Tibial artery (tissue), 4 donors: ENCODE results near the gene ADGRD2.
A peak's percentile ranks its signal among the peaks of the same experiment; 100 is the strongest.

Experiments
- DNase-seq, 2 donors: peaks; one replicate each; pipeline ENCODE4 v3.0.0-alpha.2; 2019
- H3K27ac ChIP-seq, 2 donors: fragments of 200-600 bp; sonication (generic) in 1 of 2; 1 replicate in 1 of 2; 2 replicates in 1 of 2; pipeline ENCODE4 v1.5.1; 2018 to 2019; ENCODE audit warnings: mild to moderate bottlenecking in 1 of 2
- H3K27me3 ChIP-seq, 2 donors: fragments of 200-600 bp; sonication (generic) in 1 of 2; one replicate each; pipeline versions ENCODE4 v1.5.1 to v1.6.0; 2016 to 2019
- H3K36me3 ChIP-seq, 3 donors: fragments of 200-600 bp; sonication (generic) in 2 of 3; one replicate each; pipeline ENCODE4 v1.5.1; 2016 to 2019; ENCODE audit warnings: mild to moderate bottlenecking in 2 of 3
- H3K4me1 ChIP-seq, 4 donors: fragments of 200-600 bp; sonication (generic) in 2 of 4; 1 replicate in 3 of 4; 2 replicates in 1 of 4; pipeline ENCODE4 v1.5.1; 2016 to 2019
- H3K4me3 ChIP-seq, 2 donors: fragments of 200-600 bp; sonication (generic) in 1 of 2; 1 replicate in 1 of 2; 2 replicates in 1 of 2; pipeline ENCODE4 v1.5.1; 2018 to 2019; ENCODE audit warnings: mild to moderate bottlenecking in 2 of 2
- H3K9me3 ChIP-seq, 3 donors: fragments of 200-600 bp; sonication (generic) in 1 of 3; one replicate each; pipeline ENCODE4 v1.5.1; 2016 to 2019
- CTCF ChIP-seq, 2 experiments: fragments of 200-600 bp in 1 of 2; fragments of 450-650 bp in 1 of 2; IDR thresholded peaks; one replicate each; pipeline ENCODE4 v1.5.1; 2017 to 2019; ENCODE audit warnings: antibody characterized with exemption in 2 of 2, mild to moderate bottlenecking in 1 of 2, moderate library complexity in 1 of 2
- intact Hi-C: fragments of 100-400 bp; cut with DNase I; formaldehyde crosslinking; loops from one replicate; pipeline ENCODE4 v1.15.0; 2023; ENCODE audit warnings: low total_unique reads

Gene ADGRD2

DNA sequence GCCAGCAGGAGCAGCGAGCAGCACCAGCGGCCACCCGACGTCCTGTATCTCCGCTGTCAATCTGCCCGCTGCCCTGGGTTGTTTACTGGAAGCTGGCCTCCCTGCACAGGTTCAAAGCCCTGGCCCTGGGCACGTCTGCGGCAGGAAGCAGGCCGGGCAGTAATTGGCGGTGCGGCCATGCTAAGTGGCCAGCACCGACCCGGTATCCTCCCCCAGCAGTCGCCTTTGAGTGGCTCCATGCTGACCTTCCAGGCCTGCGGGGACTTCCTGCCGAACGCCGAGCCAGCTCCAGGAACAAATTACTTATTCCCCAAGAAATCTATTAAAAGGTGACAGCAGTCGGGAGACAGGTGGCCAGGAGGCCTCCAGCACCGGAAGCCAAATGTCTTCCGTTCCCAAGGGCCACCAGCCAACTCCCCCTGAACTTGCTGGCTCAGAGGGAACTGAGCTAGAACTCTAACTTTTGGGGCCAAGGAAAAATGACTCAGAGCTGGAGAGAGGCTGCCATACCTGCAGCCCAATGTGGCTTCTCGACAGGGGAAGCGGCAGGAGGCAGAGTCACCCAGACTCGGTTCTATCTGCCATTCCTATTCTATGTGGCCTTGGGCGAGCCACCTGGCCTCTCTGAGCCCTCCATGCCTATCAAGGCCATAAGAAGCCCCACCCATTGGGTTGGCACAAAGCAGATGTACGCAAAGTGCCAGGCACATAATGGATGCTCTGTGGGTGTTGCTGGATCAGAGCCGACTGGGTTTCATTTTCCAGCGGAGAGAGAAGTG lies 21.3 kb upstream of the ADGRD2 start:
- DNase-seq = no peak
- H3K27ac ChIP-seq = no peak overlapping the region
- H3K4me3 ChIP-seq = no peak overlapping the region
- peaks cover 0 to 18% of the 10 kb centered on the region in 2 donors for H3K27me3 ChIP-seq
- H3K9me3 ChIP-seq = no peaks in the 10 kb centered on the region
- peaks cover 0 to 4% (median 0%) of the 10 kb centered on the region in 4 donors for H3K4me1 ChIP-seq
- intact Hi-C loops = no loop called here
- H3K36me3 ChIP-seq = no peaks in the 10 kb centered on the region
- TF ChIP-seq CTCF (IDR thresholded peaks at IDR 0.05) = no peak

- no peak for DNase-seq
- no peak overlapping the region for H3K27ac ChIP-seq
- H3K36me3 ChIP-seq = no peaks in the 10 kb centered on the region
- intact Hi-C loops = no loop called here
- H3K4me3 ChIP-seq = no peak overlapping the region
- TF ChIP-seq CTCF (IDR thresholded peaks at IDR 0.05) = no peak
- H3K4me1 ChIP-seq = peaks cover 0 to 4% (median 0%) of the 10 kb centered on the region in 4 donors
- H3K9me3 ChIP-seq = no peaks in the 10 kb centered on the region
- H3K27me3 ChIP-seq = peaks cover 0 to 18% of the 10 kb centered on the region in 2 donors
These were observed 20.8 kb upstream of the ADGRD2 start for GRCh38 chr9:124429530-124429867.

DNA sequence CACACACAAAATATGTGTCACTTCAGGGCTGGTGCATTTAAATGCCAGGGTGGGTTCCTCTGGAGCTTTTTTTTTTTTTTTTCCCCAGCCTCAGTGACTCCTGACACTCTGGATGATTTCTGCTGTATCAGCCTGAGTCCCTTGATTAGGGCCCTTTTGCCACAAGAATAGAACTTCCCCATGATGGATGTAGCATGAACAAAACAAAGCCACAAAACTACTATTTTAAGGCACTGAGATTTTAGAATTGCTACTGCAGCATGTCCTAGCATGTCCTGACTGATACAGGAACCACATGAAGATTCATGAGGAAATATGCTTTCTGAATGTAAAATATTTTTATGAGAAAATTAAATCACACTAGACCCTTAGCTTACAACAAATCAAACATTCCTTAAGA lies 13.9 kb upstream of the ADGRD2 start:
- no peak overlapping the region for H3K27ac ChIP-seq
- no peak for TF ChIP-seq CTCF (IDR thresholded peaks at IDR 0.05)
- DNase-seq = no peak
- no peaks in the 10 kb centered on the region for H3K36me3 ChIP-seq
- intact Hi-C loops = no loop called here
- H3K4me3 ChIP-seq = no peak overlapping the region
- H3K27me3 ChIP-seq = peaks cover 0 to 40% of the 10 kb centered on the region in 2 donors
- no peaks in the 10 kb centered on the region for H3K9me3 ChIP-seq
- no peaks in the 10 kb centered on the region for H3K4me1 ChIP-seq

- intact Hi-C loops = no loop called here
These were observed 13.2 kb upstream of the ADGRD2 start for GRCh38 chr9:124437086-124437485.

GRCh38 chr9:124438091-124438490 lies 12.2 kb upstream of the ADGRD2 start:
- no peak for TF ChIP-seq CTCF (IDR thresholded peaks at IDR 0.05)
- no peak overlapping the region for H3K27ac ChIP-seq
- H3K36me3 ChIP-seq = no peaks in the 10 kb centered on the region
- DNase-seq = peak in 1 of 2 donors; percentile 33
- no peaks in the 10 kb centered on the region for H3K9me3 ChIP-seq
- no peak overlapping the region for H3K4me3 ChIP-seq
- H3K4me1 ChIP-seq = no peaks in the 10 kb centered on the region
- peaks cover 0 to 35% of the 10 kb centered on the region in 2 donors for H3K27me3 ChIP-seq
- intact Hi-C loops = no loop called here

More at GRCh38 chr9:124437086-124437485, 13.2 kb upstream of the ADGRD2 start:
- no peak overlapping the region for H3K27ac ChIP-seq
- H3K36me3 ChIP-seq = no peaks in the 10 kb centered on the region
- no peak for TF ChIP-seq CTCF (IDR thresholded peaks at IDR 0.05)
- peak in 1 of 2 donors; percentile 11 for DNase-seq
- H3K4me1 ChIP-seq = no peaks in the 10 kb centered on the region
- H3K4me3 ChIP-seq = no peak overlapping the region
- no peaks in the 10 kb centered on the region for H3K9me3 ChIP-seq
- H3K27me3 ChIP-seq = peaks cover 0 to 40% of the 10 kb centered on the region in 2 donors
